ENCODE results near the gene APOA4. TPM values are rescaled to one million over a fixed set of nuclear protein-coding genes. Genes with fewer than 3 reads are reported as not detected.

The APOA4 gene
- total and polyA plus RNA-seq, 2 of the 13 experiments (the other 11 are each of a cell fraction or from before 2014, with no cell fraction given): 3.8 to 7.2 TPM

GRCh38 chr11:116840746-116841296 lies 17.7 kb upstream of the APOA4 start (continued):
- TF ChIP-seq AFF4 (CRISPR knock-in tag; IDR thresholded peaks at IDR 0.05) (no peak), HMG20B (CRISPR knock-in tag; conservative IDR thresholded peaks at IDR 0.05) (no peak), GATAD2A (CRISPR knock-in tag; IDR thresholded peaks at IDR 0.05) (peak; percentile 77), AHR (CRISPR knock-in tag; IDR thresholded peaks at IDR 0.05) (0 out of 2 replicates have a peak, but pooled peaks have one; percentile 25), ZNF136 (CRISPR knock-in tag; IDR thresholded peaks at IDR 0.05; ENCODE audit: low read depth) (no peak), PATZ1 (CRISPR knock-in tag; IDR thresholded peaks at IDR 0.05) (peak; percentile 74), BRF2 (CRISPR knock-in tag; IDR thresholded peaks at IDR 0.05) (no peak), REST (IDR thresholded peaks at IDR 0.05; ENCODE audit: borderline replicate concordance in 1 of 2, low read depth in 1 of 2, low read length in 2 of 2) (no peak), HOXA5 (CRISPR knock-in tag; IDR thresholded peaks at IDR 0.05) (peak; percentile 54; the same call in 1 of the 2 replicates), RAD21 (CRISPR knock-in tag; IDR thresholded peaks at IDR 0.05) (no peak; the same call in 1 of the 2 replicates), ZBTB33 (CRISPR knock-in tag; IDR thresholded peaks at IDR 0.05) (no peak)

Data from HepG2 (cell line).